AG09319 (cell line): ENCODE results near the gene SMC3.
"Not testable (repeated sequence)": the region's sequence is repeated elsewhere in the genome, so short reads cannot be mapped to it uniquely, and the experiment has no call there.

Experiments used
- DNase-seq: peaks from one replicate; pipeline ENCODE4 v3.0.0-alpha.2; 2010; ENCODE audit warnings: low read depth; ENCODE audit errors: extremely low read depth
- TF ChIP-seq, protein P1 (sequence below): IDR thresholded peaks from 2 replicates; pipeline ENCODE4 v1.5.1; 2011; ENCODE audit warnings: low read depth, mild to moderate bottlenecking, inconsistent platforms, low read length, moderate library complexity

Gene SMC3

DNA sequence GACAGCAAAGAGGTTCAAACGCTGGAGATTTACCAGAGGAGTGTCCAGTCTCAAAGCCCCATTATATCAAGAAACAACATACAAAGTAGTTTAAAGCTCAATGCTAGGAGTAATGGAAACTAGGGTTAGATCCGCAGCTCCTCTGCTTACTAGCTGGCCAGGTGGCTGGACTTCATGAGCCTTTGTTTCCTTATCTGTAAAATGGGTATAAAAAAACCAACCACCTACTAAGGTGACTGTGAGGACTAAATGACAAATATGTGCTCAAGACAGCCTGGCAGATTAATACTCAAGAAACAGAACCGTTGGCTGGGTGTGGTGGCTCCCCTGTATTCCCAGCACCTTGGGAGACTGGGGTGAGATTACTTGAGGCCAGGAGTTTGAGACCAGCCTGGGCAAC is 70.8 kb downstream of the SMC3 start:
- TF ChIP-seq, protein P1, sequence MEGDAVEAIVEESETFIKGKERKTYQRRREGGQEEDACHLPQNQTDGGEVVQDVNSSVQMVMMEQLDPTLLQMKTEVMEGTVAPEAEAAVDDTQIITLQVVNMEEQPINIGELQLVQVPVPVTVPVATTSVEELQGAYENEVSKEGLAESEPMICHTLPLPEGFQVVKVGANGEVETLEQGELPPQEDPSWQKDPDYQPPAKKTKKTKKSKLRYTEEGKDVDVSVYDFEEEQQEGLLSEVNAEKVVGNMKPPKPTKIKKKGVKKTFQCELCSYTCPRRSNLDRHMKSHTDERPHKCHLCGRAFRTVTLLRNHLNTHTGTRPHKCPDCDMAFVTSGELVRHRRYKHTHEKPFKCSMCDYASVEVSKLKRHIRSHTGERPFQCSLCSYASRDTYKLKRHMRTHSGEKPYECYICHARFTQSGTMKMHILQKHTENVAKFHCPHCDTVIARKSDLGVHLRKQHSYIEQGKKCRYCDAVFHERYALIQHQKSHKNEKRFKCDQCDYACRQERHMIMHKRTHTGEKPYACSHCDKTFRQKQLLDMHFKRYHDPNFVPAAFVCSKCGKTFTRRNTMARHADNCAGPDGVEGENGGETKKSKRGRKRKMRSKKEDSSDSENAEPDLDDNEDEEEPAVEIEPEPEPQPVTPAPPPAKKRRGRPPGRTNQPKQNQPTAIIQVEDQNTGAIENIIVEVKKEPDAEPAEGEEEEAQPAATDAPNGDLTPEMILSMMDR: no peak
- DNase-seq: no peak

DNA sequence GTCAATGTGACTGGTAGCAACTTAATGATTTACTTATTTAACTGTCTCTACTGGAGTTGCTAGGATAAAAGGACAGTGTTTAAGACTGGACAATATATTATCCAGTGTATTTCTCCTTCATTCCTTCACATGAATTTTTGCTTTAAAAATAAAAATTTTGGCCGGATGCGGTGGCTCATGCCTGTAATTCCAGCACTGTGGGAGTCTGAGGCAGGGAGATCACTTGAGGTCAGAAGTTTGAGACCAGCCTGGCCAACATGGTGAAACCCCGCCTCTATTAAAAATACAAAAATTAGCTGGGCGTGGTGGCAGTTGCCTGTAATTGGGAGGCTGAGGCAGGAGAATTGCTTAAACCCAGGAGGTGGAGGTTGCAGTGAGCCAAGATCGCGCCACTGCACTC is 71.6 kb downstream of the SMC3 start:
- DNase-seq: not testable (repeated sequence)

DNA sequence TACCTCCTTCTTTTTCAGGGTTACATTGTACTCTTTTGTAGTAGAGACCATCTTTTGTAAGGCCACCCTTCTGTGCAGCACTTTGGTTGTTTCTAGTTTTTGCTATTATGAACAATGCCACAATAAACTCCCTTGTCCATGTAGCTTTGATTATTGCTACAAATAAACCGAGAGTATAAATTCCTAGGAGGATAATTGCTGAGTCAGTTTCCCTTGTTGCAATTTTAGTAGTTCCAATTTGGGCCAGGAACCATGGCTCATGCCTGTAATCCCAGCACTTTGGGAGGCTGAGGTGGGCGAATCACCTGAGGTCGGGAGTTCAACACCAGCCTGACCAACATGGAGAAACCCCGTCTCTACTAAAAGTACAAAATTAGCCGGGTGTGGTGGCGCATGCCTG is 72.4 kb downstream of the SMC3 start:
- not testable (repeated sequence) for DNase-seq

DNA sequence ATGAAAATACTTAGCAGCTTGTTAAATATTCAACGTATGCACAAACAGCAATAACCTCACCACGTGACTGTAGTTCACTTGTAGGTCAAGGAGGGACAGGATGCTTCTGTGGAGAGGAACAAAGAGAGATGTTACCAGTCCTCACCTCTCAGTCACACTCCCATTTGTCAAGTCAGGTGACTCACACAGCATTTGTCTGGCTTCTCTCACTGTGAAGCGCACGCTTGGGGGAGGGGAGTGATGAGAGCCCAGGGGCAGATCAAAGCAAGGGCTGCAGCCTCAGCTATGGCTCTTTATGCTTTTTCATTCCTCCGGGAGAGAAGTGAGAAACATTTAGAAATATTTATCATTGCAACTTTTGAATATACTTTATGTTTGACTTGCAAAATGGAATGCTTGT is 73.8 kb downstream of the SMC3 start:
- TF ChIP-seq, protein P1: no peak
- DNase-seq: no peak

DNA sequence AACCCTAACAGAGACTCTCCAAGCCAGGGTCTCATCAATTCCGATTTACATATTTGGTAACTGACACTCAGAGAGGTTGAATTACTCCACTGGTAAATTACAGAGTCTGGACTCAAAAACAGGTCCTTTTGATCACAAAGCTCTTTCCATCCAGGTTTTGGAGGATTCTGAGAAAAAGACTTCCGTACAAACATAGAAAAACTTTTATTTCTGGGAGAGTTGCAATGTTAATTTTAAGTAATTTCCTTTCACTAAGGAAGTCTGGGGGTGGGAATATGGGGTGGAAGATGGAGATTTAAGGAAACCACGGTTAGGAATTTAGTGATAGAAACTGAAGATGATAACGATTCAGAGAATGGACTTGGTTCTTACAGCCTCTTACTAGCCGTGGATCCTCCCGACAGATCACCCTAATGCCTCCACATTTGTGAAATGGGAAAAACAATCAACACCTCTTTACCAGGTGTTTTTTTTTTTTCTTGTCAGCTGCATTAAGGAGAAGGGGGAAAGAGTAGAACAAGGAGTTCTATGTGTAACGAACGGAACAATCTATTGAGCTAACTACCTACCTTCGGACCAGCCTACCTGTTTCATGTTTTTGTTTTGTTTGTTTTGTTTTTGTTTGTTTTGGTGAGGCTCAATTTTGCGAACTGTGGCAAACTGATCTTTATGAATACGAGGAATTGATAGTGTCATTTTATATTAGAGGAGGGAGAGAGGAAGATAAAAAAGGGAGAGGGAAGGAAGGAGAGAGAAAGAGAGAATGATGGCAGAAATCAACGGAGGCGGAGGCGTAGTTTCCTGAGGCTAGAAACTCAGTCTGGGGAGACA is 74.9 kb downstream of the SMC3 start:
- DNase-seq: no peak
- TF ChIP-seq, protein P1: no peak

DNA sequence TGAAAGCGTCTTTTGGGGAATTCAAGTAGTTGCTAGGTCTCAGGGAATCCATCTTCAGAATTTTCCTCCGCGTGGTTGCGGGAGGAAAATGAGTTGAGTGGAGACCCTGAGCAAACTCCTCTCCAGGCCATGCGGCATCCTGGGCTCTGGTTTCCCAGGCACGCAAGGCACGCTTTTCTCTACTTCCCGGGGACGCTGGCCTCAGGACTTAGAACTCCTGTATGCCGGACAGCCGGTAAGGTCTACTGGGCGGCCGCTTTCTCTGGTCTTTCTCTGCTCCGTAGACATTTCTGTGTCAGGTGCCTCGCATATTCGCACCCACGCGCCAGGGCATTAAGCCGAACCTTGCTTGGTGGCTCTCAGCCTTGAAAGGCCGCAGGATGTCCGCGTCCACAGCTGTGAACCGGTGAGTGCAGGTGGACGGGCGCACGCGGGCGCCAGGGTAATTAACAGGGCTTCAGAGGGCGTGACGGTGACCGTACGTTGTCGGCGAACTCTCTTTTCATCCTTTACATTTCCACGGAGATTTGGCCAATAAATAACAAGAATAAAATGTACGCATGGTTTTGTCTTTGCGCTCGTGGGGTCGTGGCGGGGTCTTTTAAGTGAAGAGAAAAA is 75.6 kb downstream of the SMC3 start:
- DNase-seq: no peak
- TF ChIP-seq, protein P1: no peak

DNA sequence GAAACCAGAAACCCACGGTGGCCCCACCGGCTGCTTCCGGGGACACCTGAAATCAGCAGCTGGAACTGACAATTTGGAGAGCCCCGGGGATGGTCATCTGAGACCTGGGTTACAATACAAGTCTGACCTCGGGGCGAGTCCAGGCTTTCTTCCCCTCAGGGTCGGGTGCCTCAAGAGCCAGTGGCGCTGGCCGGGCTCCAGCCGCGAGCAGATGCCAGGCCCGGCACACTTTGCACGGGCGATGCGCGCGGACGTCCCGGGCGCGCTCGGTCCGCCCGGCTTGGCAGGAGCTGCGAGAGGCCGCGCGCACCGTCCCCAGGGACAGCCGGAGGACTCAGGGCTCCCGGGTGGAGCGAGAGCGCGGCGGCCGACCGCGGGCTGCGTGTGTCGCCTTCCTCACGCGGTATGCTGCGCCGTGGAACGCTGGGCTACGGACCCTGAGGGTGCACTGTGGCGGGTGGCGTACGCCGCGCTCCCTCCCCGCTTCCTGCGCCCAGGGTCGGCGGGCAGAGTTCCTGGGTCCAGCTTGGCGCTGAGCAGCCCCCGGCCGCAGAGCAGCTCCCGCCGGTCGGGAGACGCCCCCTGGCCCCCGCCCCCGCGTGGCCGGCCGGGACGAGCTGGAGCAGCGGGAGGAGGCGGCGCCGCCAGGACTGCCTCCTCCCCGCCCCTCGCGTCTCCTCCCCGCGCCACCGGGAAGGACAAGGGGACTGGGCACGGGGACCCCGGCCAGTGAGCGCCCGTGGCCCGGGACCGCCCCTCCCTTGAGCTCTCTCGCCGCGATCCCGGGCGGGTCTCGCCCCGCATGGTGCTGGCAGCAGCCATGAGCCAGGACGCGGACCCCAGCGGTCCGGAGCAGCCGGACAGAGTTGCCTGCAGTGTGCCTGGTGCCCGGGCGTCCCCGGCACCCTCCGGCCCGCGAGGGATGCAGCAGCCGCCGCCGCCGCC is 76.4 kb downstream of the SMC3 start, which contains the start of gene RBM20:
RBM20 (plus strand) TSS at position 684 of the 945 bp plus-strand sequence; CDS start at position 803, 119 bp downstream.
- TF ChIP-seq, protein P1: no peak
- DNase-seq: no peak
